T-cell (primary cell): ENCODE measurements around the gene TCN1. TPM values are rescaled to one million over a fixed set of nuclear protein-coding genes. Genes with fewer than 3 reads are reported as not detected.
"Not testable (repeated sequence)": the region's sequence is repeated elsewhere in the genome, so short reads cannot be mapped to it uniquely, and the experiment has no call there.

ENCODE experiments used
- ATAC-seq, 4 experiments: fragments of 200-7000 bp in 3 of 4; fragments of 150-1000 bp in 1 of 4; cut with Tn5 transposase; replicated peaks in 1 of 4; 1 replicate in 3 of 4; 2 replicates in 1 of 4; pipeline ENCODE4 v1.10.0; 2021; ENCODE audit warnings: moderate library complexity in 3 of 4, mild to moderate bottlenecking in 2 of 4, moderate number of reproducible peaks in 1 of 4
- CTCF ChIA-PET, 2 donors: fragments of 300-600 bp; sonication (Branson Sonifier 250); formaldehyde crosslinking; loops; one replicate each; lab custom pipeline; 2022; ENCODE audit warnings: antibody characterized with exemption in 2 of 2; lab: Charles Lee
- POLR2A ChIA-PET, 2 donors: fragments of 300-600 bp; sonication (Branson Sonifier 250); formaldehyde crosslinking; loops; one replicate each; lab custom pipeline; 2022; ENCODE audit warnings: antibody characterized with exemption in 2 of 2; lab: Charles Lee
- DNase-seq, 35 experiments: peaks; one replicate each; pipeline versions ENCODE4 v3.0.0 to v3.0.0-alpha.2; 2013 to 2023
- H3K27ac ChIP-seq: one replicate; pipeline ENCODE4 v1.5.1; 2013; ENCODE audit warnings: low read length
- H3K27me3 ChIP-seq, 2 experiments: replicated peaks in 1 of 2; 1 replicate in 1 of 2; 2 replicates in 1 of 2; pipeline versions ENCODE4 v1.6.1 to v1.7.0; 2013; ENCODE audit warnings: low read length in 1 of 2, mixed read lengths in 1 of 2; ENCODE audit not compliant: control insufficient read depth in 2 of 2, insufficient read depth in 2 of 2; ENCODE audit errors: extremely low read depth in 1 of 2
- H3K36me3 ChIP-seq, 2 donors: 1 replicate in 1 of 2; 2 replicates in 1 of 2; pipeline versions ENCODE4 v1.6.1 to v1.7.0; 2013; ENCODE audit warnings: low read length in 1 of 2; ENCODE audit not compliant: control insufficient read depth in 2 of 2, insufficient read depth in 1 of 2; ENCODE audit errors: extremely low read depth in 1 of 2
- H3K4me1 ChIP-seq, 2 experiments: 1 replicate in 1 of 2; 2 replicates in 1 of 2; pipeline versions ENCODE4 v1.6.1 to v1.7.0; 2013; ENCODE audit warnings: low read length in 2 of 2, mixed read lengths in 1 of 2; ENCODE audit not compliant: insufficient read depth in 2 of 2, control insufficient read depth in 1 of 2; ENCODE audit errors: extremely low read depth in 1 of 2
- H3K4me3 ChIP-seq, 2 donors: 1 replicate in 1 of 2; 2 replicates in 1 of 2; pipeline versions ENCODE4 v1.5.1 to v1.7.0; 2013; ENCODE audit warnings: mild to moderate bottlenecking in 2 of 2, low read length in 1 of 2, moderate library complexity in 1 of 2; ENCODE audit not compliant: control insufficient read depth in 1 of 2; ENCODE audit errors: extremely low read depth in 1 of 2
- H3K9me3 ChIP-seq: 2 replicates; pipeline ENCODE4 v1.7.0; 2013
- H3K27ac Mint-ChIP-seq, 2 donors: one replicate each; pipeline ENCODE4 v1.8.0; 2020 to 2021; ENCODE audit warnings: mild to moderate bottlenecking in 2 of 2, mixed read lengths in 2 of 2
- H3K27me3 Mint-ChIP-seq, 2 donors: one replicate each; pipeline ENCODE4 v1.8.0; 2021 to 2022; ENCODE audit warnings: mixed read lengths in 2 of 2
- H3K36me3 Mint-ChIP-seq: one replicate; pipeline ENCODE4 v1.8.0; 2021; ENCODE audit warnings: mixed read lengths
- H3K4me1 Mint-ChIP-seq, 3 donors: one replicate each; pipeline ENCODE4 v1.8.0; 2020 to 2022; ENCODE audit warnings: mixed read lengths in 3 of 3, mild to moderate bottlenecking in 1 of 3
- H3K4me3 Mint-ChIP-seq, 3 donors: one replicate each; pipeline ENCODE4 v1.8.0; 2020 to 2022; ENCODE audit warnings: mild to moderate bottlenecking in 3 of 3, mixed read lengths in 3 of 3, moderate library complexity in 3 of 3
- H3K9me3 Mint-ChIP-seq, 3 donors: one replicate each; pipeline ENCODE4 v1.8.0; 2020 to 2022; ENCODE audit warnings: mixed read lengths in 3 of 3
- WGBS: methylation state at CpG from one replicate; pipeline ENCODE4 v1.1.5; 2013; ENCODE audit warnings: missing lambda C conversion rate; ENCODE audit not compliant: insufficient coverage; 5-methylcytosine and 5-hydroxymethylcytosine counted together
- total RNA-seq, 35 experiments: library from RNA in 6 of 35; stranded (reverse) in 6 of 35; fragments of 120-200 nt in 1 of 35; gene quantifications; one replicate each; pipeline versions ENCODE4 v1.2.1 to v1.2.4 and lab custom pipeline; 2013 to 2026

Gene TCN1
- total RNA-seq, 5 donors from 2014 or later (not counting 1 experiment from before 2014, with no cell fraction given): not detected

DNA sequence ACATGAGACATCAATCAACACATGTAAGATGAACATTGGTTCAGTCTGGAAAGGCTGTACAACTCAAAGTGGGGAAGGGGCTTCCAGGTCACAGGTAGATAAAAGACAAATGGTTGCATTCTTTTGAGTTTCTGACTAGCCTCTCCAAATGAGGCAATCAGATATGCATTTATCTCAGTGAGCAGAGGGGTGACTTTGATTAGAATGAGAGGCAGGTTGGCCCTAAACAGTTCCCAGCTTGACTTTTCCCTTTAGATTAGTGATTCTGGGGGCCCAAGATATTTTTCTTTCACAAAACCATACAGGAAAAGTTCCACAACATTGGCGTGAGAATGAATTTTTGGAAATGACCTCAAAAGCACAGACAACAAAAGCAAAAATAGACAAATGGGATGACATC, 49.9 kb downstream of the TCN1 start:
- H3K4me3 Mint-ChIP-seq, H3K9me3 ChIP-seq, H3K36me3 Mint-ChIP-seq, H3K27me3 Mint-ChIP-seq, H3K9me3 Mint-ChIP-seq, H3K36me3 ChIP-seq, H3K27ac Mint-ChIP-seq, H3K4me1 ChIP-seq, POLR2A ChIA-PET, H3K27me3 ChIP-seq, ATAC-seq, H3K4me3 ChIP-seq, H3K27ac ChIP-seq, DNase-seq: not testable (repeated sequence)
- CTCF ChIA-PET: interaction anchor here in 1 of 2 donors (2.0 kb wide), 1 partner anchor 63 kb away, joined by 7 read pairs; no protein-coding TSS in a partner anchor
- no CpG with 5 or more reads among the region's 1 CpG for WGBS
- H3K4me1 Mint-ChIP-seq: peaks cover 8 to 19% (median 18%) of the 10 kb centered on the region in 3 donors

DNA sequence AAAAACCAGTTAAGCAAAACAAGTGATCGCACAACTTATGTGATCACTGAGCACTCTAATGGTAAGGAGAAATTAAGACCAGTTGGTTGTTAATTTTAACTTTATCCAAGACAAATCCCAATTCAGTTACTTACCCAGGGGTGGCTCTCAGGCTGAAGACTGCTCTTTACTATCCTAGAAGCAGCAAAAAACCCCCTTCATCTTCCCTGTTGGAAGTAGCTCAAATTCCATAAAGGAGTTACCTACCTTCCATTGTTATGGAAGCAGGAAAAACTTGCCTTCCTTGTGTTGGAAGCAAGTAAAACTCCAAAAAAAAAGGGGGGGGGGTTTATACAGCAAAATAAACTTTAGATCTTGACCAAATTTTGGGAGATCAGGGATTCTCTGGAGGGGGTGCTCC, 50.5 kb downstream of the TCN1 start:
- H3K27me3 ChIP-seq: no peaks in the 10 kb centered on the region
- Mint-ChIP-seq H3K27me3 (no peaks in the 10 kb centered on the region), H3K9me3 (peaks cover 0 to 4% (median 3%) of the 10 kb centered on the region in 3 donors), H3K4me3 (no peak overlapping the region), H3K4me1 (peaks cover 14 to 26% (median 24%) of the 10 kb centered on the region in 3 donors), H3K27ac (no peak overlapping the region), H3K36me3 (no peaks in the 10 kb centered on the region)
- ChIA-PET CTCF (interaction anchor here in 1 of 2 donors (0.6 to 2.0 kb wide), 3 partner anchors 9 to 104 kb away, joined by 3 to 7 read pairs (median 6); no protein-coding TSS in a partner anchor), POLR2A (no interaction called here)
- no peak overlapping the region for H3K27ac ChIP-seq
- no peaks in the 10 kb centered on the region for H3K9me3 ChIP-seq
- DNase-seq (no peak), ATAC-seq (no peak)
- H3K4me3 ChIP-seq: no peak overlapping the region
- no peaks in the 10 kb centered on the region for H3K36me3 ChIP-seq
- H3K4me1 ChIP-seq: peaks cover 6 to 7% of the 10 kb centered on the region in 2 experiments
- no CpG with 5 or more reads among the region's 1 CpG for WGBS

DNA sequence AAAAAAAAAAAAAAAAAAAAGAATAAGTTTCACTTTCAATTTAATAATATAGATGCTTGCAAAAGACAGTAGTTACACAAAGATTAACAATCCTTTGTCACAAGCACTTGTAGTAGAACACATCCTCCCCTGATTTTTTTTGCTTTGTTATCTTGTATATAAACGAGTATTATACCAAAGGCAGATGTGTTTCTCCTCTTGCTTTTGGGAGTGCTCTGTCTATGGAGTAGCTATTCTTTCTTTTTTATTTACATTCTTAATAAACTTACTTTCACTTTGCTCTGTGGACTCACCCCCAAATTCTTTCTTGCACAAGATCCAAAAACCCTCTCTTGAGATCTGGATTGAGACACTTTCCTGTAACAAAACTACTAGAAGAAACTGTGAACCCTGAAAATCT, 52.3 kb downstream of the TCN1 start:
- H3K27ac ChIP-seq: no peak overlapping the region
- no peak for ATAC-seq
- WGBS: no CpG with 5 or more reads among the region's 1 CpG

DNA sequence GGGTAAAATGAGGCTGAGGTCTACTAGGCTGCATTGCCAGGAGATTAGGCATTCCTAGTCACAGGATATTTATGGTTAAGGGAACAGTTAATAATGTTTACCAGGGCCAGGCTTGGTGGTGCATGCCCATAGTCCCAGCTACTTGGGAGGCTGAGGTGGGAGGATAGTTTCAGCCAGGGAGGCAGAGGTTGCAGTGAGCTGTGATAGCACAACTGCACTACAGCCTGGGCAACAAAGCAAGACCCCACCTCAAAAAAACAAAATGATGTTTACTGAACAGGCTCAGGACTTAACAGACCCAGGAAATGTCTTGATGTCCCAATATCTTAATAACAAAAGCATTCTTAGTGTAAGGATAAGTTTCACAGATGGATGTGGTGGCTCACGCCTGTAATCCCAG, 52.9 kb downstream of the TCN1 start:
- Histone ChIP-seq H3K27me3 (no peaks in the 10 kb centered on the region), H3K9me3 (no peaks in the 10 kb centered on the region), H3K4me3 (no peak overlapping the region), H3K27ac (no peak overlapping the region), H3K36me3 (peaks cover 0 to 5% of the 10 kb centered on the region in 2 donors), H3K4me1 (peaks cover 6 to 16% of the 10 kb centered on the region in 2 experiments)
- Mint-ChIP-seq H3K27me3 (no peaks in the 10 kb centered on the region), H3K36me3 (no peaks in the 10 kb centered on the region), H3K4me1 (peaks cover 18 to 32% (median 29%) of the 10 kb centered on the region in 3 donors), H3K9me3 (peaks cover 0 to 4% (median 3%) of the 10 kb centered on the region in 3 donors), H3K4me3 (no peak overlapping the region), H3K27ac (no peak overlapping the region)
- POLR2A ChIA-PET: no interaction called here
- WGBS: no CpG with 5 or more reads among the region's 1 CpG
- no peak for DNase-seq
- no peak for ATAC-seq
- CTCF ChIA-PET: interaction anchor here in 1 of 2 donors (0.9 kb wide), 1 partner anchor 61 kb away, joined by 6 read pairs; no protein-coding TSS in a partner anchor

More for the DNA sequence above, 52.3 kb downstream of the TCN1 start:
- no peaks in the 10 kb centered on the region for H3K9me3 ChIP-seq
- ChIA-PET CTCF (interaction anchor here in 1 of 2 donors (0.9 kb wide), 1 partner anchor 62 kb away, joined by 6 read pairs; no protein-coding TSS in a partner anchor), POLR2A (no interaction called here)
- Mint-ChIP-seq H3K4me1 (peaks cover 24 to 35% (median 32%) of the 10 kb centered on the region in 3 donors), H3K4me3 (peak overlapping the region in 1 of 3 donors; percentile 1), H3K27ac (no peak overlapping the region), H3K27me3 (no peaks in the 10 kb centered on the region), H3K9me3 (peaks cover 0 to 4% (median 3%) of the 10 kb centered on the region in 3 donors), H3K36me3 (no peaks in the 10 kb centered on the region)
- DNase-seq: peak in 1 of 35 experiments; percentile 8
- no peaks in the 10 kb centered on the region for H3K27me3 ChIP-seq
- H3K36me3 ChIP-seq: peaks cover 0 to under 1% of the 10 kb centered on the region in 2 donors
- H3K4me1 ChIP-seq: peaks cover 10 to 21% of the 10 kb centered on the region in 2 experiments
- no peak overlapping the region for H3K4me3 ChIP-seq

DNA sequence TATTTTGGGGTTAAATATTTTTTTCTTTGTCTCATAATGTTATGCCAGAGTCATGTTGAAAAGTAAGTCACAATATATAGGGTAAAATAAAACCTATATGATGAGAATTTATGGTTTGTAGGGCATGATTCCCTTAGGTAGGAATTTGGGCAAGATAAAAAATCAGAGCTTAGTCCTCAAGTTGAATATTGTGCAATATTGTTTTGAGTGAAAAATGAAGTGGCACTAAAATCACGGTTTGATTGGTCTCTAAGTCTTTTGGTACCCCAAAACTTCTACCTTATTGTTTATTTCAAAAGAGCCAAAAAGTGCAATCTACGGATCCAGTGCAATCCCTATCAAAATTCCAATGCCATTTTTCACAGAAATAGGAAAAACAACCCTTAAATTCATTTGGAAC, 54.1 kb downstream of the TCN1 start:
- H3K27me3 ChIP-seq: no peaks in the 10 kb centered on the region
- H3K27ac Mint-ChIP-seq: no peak overlapping the region
- CTCF ChIA-PET: no interaction called here
- no peaks in the 10 kb centered on the region for H3K27me3 Mint-ChIP-seq
- H3K9me3 ChIP-seq: no peaks in the 10 kb centered on the region
- H3K36me3 ChIP-seq: peaks cover 0 to 13% of the 10 kb centered on the region in 2 donors
- H3K4me3 Mint-ChIP-seq: no peak overlapping the region
- no peak overlapping the region for H3K27ac ChIP-seq
- DNase-seq: no peak
- peaks cover 3% of the 10 kb centered on the region for H3K36me3 Mint-ChIP-seq
- no peak overlapping the region for H3K4me3 ChIP-seq
- H3K4me1 Mint-ChIP-seq: peaks cover 17 to 29% (median 24%) of the 10 kb centered on the region in 3 donors
- peaks cover 0 to 4% (median 3%) of the 10 kb centered on the region in 3 donors for H3K9me3 Mint-ChIP-seq
- ATAC-seq: no peak
- 86% methylated on average over 1 of the region's 2 CpGs for WGBS
- peaks cover 6 to 16% of the 10 kb centered on the region in 2 experiments for H3K4me1 ChIP-seq
- POLR2A ChIA-PET: no interaction called here

DNA sequence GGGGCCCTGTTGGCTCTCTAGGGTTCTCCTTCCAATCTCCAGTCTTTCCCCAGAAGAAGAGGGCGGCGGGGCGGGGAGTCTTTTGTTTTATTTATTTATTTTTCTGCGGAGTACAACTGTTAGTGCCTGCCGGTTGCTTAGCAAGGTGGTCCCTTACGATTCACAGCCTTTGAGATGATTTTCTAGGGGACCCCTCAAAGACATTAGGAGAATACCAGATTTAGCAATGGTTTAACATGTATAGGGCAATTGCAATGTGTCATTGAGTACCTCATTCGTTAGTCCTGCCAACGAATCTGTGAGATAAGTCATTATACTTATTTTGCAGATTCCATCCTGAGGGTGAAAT, 55.4 kb downstream of the TCN1 start:
- 46% methylated on average over 4 of the region's 8 CpGs for WGBS
- Mint-ChIP-seq H3K36me3 (peaks cover 14% of the 10 kb centered on the region), H3K27ac (peak overlapping the region; percentile 78 to 91), H3K9me3 (peaks cover 0 to 4% (median 3%) of the 10 kb centered on the region in 3 donors), H3K4me3 (peak overlapping the region; percentile 89 to 92 (median 89)), H3K4me1 (peaks cover 24 to 29% (median 24%) of the 10 kb centered on the region in 3 donors), H3K27me3 (no peaks in the 10 kb centered on the region)
- CTCF ChIA-PET: interaction anchor here in 1 of 2 donors (1.3 to 1.8 kb wide), 2 partner anchors 56 to 142 kb away, joined by 16 to 17 read pairs; partner anchors contain the start of genes PATL1 and STX3
- Histone ChIP-seq H3K36me3 (peaks cover 0 to 27% of the 10 kb centered on the region in 2 donors), H3K9me3 (no peaks in the 10 kb centered on the region), H3K27me3 (no peaks in the 10 kb centered on the region), H3K4me3 (peak overlapping the region; percentile 73 to 91), H3K27ac (peak overlapping the region; percentile 63), H3K4me1 (peaks cover 6 to 16% of the 10 kb centered on the region in 2 experiments)
- DNase-seq (no peak), ATAC-seq (no peak)
- POLR2A ChIA-PET: no interaction called here
